ENCODE results near the gene ABLIM3.

DNA sequence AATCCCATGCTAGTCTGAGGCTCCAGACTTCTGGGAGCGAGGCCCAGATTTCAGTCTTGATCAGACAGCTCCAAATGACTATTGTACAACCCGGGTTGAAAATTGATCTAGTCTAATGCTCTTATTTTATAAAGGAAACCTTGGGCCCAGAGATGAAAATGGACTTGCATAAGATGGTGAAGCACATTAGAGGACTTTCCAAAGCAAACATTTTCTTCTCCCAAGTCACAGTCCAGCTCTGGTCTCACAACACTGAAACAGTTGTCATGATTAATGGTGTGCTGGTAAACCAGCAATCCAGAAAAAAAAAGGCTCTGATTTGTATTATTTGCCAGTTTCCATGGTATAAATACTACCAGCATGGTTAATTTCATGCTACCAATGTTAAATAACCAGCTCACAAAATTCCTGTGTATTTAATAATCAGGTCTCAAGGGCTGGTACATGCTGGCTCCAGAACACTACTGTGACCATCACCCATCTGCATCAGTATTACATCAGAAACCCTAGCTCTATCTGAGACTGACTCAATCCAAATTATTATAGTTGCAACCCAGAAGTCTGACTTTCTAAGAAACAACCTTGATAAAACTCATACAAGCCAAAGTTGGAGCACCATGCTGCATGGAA, 32.5 kb upstream of the ABLIM3 start:
- TF ChIP-seq, protein P1, sequence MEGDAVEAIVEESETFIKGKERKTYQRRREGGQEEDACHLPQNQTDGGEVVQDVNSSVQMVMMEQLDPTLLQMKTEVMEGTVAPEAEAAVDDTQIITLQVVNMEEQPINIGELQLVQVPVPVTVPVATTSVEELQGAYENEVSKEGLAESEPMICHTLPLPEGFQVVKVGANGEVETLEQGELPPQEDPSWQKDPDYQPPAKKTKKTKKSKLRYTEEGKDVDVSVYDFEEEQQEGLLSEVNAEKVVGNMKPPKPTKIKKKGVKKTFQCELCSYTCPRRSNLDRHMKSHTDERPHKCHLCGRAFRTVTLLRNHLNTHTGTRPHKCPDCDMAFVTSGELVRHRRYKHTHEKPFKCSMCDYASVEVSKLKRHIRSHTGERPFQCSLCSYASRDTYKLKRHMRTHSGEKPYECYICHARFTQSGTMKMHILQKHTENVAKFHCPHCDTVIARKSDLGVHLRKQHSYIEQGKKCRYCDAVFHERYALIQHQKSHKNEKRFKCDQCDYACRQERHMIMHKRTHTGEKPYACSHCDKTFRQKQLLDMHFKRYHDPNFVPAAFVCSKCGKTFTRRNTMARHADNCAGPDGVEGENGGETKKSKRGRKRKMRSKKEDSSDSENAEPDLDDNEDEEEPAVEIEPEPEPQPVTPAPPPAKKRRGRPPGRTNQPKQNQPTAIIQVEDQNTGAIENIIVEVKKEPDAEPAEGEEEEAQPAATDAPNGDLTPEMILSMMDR (IDR thresholded peaks at IDR 0.05): no peak
- no peak for TF ChIP-seq POLR2A (IDR thresholded peaks at IDR 0.05)

Measured in Peyer's patch (tissue), 4 donors.